Adrenal gland (tissue), 5 donors: ENCODE data around the gene MTF1.

ENCODE experiments used
- CTCF ChIP-seq, 6 experiments: fragments of 450-650 bp in 4 of 6; fragments of 200-600 bp in 2 of 6; sonication (generic) in 1 of 6; IDR thresholded peaks; 1 replicate in 5 of 6; 2 replicates in 1 of 6; pipeline versions ENCODE4 v1.5.1 to v1.8.0; 2016 to 2021; ENCODE audit warnings: antibody characterized with exemption in 6 of 6, mild to moderate bottlenecking in 2 of 6, moderate library complexity in 1 of 6
- POLR2A ChIP-seq, 2 donors: fragments of 450-650 bp; IDR thresholded peaks; one replicate each; pipeline ENCODE4 v1.6.1; 2017; ENCODE audit warnings: antibody characterized with exemption in 2 of 2, mild to moderate bottlenecking in 2 of 2, moderate library complexity in 1 of 2
- donor health status: DM: no; HTN: no; CAD: no.

- TF ChIP-seq CTCF (IDR thresholded peaks at IDR 0.05) (no peak), POLR2A (IDR thresholded peaks at IDR 0.05) (no peak)
Observed at GRCh38 chr1:37901893-37902225, 42.5 kb upstream of the MTF1 start.
